Measurements from ENCODE around the gene ARHGEF11.

DNA sequence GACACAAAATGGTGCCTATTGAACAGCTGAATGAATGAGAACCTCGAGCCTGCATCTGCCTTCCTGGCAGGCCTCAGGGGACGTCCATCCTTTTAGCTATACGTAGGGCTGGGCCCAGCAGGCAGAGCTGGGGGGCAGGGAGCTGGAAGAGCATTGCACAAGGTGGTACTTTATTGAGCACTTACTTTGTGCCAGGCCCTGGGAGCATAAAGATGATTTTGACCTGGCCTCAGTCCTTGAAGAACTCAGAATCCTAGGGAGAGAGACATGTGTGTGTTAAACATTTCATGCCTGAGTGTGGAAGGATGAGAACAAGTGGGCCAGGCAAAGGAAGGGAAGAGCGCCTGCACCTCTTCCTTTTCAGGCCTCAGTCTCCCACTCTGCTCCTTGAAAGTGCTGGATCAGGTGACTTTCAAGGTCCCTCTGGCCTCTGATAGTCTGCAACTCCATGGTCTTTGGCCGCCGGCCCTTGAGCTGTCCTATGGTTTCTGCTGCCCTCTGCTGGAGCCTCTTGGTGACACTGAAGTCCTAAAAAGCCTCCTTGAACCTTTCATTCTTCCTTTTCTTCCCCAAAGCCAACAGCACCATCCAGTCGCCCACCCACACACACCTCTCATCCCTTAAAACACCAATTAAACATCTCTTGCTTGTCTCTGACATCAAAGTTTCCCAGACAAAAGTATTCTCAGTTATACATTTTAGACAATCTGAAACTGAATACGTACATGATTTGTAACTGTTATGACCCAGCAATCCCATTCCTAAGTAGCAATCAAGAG lies 155.6 kb downstream of the ARHGEF11 start:
- no peak for TF ChIP-seq EZH2 (IDR thresholded peaks at IDR 0.05; ENCODE audit: low read length)
- TF ChIP-seq, protein P1, sequence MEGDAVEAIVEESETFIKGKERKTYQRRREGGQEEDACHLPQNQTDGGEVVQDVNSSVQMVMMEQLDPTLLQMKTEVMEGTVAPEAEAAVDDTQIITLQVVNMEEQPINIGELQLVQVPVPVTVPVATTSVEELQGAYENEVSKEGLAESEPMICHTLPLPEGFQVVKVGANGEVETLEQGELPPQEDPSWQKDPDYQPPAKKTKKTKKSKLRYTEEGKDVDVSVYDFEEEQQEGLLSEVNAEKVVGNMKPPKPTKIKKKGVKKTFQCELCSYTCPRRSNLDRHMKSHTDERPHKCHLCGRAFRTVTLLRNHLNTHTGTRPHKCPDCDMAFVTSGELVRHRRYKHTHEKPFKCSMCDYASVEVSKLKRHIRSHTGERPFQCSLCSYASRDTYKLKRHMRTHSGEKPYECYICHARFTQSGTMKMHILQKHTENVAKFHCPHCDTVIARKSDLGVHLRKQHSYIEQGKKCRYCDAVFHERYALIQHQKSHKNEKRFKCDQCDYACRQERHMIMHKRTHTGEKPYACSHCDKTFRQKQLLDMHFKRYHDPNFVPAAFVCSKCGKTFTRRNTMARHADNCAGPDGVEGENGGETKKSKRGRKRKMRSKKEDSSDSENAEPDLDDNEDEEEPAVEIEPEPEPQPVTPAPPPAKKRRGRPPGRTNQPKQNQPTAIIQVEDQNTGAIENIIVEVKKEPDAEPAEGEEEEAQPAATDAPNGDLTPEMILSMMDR (optimal IDR thresholded peaks at IDR 0.05 in 1 of 3, IDR thresholded peaks at IDR 0.05 in 1 of 3, conservative IDR thresholded peaks at IDR 0.05 in 1 of 3; ENCODE audit: extremely low read depth in 1 of 3, insufficient read depth in 2 of 3, low read length in 3 of 3) = peak; percentile 79 to 90 (median 81)
